RCC 7860 (cell line): Measurements from ENCODE around the gene TCF4.

Experiments
- DNase-seq: peaks from one replicate; pipeline ENCODE4 v3.0.0-alpha.2; 2015; ENCODE audit warnings: low spot score
- FAIRE-seq: peaks from 2 replicates; lab custom pipeline; 2012; peaks lifted over from hg19 to GRCh38; lab: Jason Lieb, UNC

The TCF4 gene

DNA sequence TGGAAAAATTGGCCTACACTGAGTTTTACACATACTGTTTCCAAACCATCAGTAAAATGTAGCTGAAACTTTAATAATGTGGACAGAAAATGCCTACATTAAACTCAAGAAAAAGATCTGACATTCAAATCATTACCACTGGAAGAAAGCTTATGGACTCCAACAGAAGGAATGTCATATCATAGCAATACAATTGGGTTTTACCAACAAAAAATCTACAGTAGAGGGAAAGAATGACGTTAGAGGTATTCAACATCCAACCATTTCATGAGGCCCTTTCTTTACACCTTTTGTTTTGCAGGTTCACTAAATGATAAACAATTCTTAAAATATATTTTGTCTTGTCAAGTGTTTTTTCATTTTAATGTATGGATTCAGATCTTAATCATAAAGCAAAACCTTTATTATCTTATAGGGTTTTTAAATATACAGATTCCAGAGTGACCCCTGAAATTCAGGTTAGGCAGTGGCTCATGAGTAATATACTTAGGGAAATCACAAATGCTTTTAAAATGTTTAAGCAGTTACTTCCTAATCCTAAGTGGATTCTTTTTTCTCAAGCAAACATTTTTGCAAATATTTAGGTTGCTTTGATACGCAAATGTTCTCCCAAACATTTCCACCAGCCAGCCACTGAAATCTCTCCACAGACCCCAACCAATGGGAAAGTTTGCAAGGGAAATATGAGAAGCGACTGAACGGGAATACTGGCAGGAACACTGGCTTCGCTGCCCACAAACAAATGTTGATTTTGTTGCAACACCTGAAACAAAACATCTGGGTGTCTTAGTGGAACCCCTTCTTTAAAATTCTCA lies 168.7 kb downstream of the TCF4 start:
- DNase-seq, result no peak
- FAIRE-seq, result no peak

DNA sequence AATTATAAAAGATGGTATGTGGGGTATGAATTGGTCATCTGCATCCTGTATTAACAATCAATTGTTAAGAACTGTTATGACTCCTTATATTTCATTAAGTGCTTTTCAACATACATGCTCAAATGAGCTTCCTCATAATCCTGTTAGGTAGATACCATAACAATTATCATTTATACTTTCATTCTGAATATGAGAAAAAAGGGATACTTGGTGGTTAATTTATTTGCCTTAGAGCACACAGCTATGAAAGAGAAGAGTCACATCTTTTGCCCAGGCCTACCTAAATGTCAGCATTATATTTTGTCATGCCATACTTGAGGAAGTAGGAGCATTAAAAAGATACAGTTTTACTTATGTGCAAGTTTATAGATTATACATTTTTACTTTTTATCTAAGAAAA lies 169.6 kb downstream of the TCF4 start:
- DNase-seq, result no peak
- no peak for FAIRE-seq

DNA sequence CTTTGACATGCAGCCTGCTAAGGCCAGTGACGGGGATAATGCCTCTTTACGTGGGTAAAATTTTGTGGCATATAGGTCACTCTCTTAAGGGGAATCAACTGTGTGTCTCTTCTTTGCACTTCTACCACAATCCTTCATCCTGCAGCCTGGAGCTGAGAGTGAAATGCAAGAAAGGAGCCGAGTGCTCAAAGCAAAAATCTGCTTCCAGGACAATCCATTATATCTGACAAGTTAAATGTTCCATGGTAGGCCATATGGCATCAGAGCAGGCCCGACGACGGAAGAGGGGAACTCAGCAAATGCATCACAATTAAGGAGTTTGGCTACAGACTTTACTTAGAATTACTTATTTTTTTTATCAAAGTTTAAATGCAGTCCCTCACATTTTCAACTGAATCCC lies 171.2 kb downstream of the TCF4 start:
- FAIRE-seq, result no peak
- DNase-seq, result no peak

DNA sequence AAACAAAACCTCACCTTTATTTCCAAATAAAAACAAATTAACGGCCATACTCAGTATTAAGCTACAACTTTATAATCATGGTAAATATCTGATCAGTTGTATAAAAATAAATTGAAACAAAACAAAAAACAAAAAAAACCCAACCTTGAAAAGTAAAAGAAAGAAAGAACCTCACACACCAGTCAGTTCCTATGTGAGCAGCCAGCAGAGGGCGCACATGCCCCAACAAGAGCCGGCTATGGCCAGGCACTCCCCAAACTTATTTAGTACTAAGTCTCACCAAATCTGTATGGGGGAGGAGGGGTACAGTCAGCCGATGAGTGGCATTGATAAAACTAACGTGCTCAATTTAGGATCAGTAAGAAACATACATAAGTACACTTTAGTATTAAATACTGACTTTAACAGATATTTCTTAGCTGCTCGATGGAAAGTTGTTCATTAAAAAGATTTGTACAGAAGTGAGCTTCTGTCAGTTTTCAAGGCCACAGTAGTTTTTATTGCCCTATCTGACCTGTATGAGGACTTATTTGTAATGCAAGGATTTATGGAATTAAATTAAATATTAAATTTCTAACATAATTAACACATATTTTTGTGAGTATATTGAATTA lies 172.6 kb downstream of the TCF4 start:
- FAIRE-seq (peak; percentile 63), DNase-seq (peak; percentile 23)

DNA sequence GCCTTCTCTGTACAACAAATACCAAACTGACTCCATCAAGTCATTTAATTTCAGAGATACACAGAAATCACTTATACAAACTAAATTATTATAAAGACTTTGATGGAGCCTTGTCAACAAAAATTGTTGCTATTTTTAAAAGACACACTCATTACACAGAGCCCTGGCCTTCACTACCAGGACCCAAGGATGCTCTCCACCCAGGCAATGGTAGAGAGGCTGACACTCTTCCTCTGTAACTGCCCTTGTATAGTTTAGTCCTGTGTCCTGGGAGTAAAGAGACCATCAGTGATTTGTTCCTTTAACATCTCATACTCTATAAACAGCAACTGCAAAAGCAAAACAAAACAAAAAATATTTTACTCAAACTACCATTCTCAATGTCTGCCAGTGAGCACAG lies 173.5 kb downstream of the TCF4 start:
- DNase-seq (no peak), FAIRE-seq (no peak)

DNA sequence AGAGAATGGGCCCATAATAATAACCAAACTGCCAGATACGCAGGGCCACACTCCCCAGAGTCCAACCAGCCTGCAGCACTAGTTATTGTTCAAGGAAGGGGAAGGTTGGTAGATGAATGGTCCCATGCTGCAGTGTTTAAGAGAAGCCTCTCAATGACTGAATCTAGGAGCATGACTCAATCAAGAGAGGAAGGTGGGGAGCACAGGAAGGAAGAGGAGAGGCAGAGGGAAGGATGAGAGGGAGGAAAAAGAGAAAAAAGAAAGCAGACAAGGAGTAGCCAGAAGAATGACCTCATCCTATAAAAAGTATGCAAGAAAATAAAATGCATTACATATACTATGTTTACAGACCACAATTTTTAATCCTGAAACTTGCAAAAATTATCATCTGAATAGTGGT lies 174.5 kb downstream of the TCF4 start:
- no peak for DNase-seq
- no peak for FAIRE-seq

DNA sequence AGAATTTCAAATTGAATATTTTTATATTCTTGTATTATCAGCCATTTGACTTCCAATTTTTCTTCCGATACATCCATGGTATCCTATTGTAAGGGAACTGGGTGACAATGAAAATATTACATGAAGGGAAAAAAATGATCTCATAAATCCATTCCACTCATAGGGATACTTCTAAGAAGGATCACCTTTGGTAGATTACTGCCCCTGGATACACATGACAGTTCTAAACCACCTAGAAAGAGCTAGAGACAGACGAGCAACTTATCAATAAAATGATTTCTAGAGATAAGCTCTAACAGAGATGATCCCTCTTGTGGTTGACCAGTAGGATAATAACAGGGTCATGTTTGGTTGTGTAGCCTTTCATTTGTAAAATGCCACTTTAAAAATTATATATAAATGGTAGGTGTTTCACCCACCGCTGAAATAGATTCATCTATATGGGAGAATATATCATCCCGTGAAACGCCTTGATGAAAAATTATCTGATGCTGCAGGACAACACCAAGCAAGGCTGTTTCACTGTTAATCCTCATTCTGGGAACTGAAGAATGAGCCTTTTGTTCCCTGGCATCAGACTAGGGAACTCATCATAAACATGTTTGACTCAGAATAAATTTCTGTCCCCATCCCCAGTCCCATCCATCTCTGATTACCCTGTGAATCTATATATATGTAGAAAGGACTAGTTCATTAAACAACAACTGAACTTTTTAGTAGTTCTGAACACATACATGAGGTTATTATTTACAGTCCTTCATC lies 180.0 kb downstream of the TCF4 start:
- no peak for FAIRE-seq
- no peak for DNase-seq

DNA sequence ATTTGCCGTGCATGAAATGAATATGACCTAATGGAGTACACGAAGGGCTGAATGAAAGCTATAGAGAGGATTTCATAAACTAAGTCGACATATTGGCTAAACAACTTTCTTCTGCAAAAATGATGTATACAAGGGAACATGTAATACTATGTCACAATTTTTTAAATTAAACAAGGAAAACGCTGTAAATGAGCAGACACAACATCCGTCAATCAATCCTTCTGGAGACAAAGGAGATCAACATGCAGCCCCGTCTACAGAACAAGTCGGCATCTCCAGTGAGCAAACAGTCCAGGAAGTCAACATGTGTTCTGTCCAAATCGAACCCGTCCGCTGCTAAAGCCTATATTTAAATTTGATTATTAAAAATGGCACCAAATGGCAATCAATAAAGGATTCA lies 180.8 kb downstream of the TCF4 start:
- FAIRE-seq (no peak), DNase-seq (no peak)

DNA sequence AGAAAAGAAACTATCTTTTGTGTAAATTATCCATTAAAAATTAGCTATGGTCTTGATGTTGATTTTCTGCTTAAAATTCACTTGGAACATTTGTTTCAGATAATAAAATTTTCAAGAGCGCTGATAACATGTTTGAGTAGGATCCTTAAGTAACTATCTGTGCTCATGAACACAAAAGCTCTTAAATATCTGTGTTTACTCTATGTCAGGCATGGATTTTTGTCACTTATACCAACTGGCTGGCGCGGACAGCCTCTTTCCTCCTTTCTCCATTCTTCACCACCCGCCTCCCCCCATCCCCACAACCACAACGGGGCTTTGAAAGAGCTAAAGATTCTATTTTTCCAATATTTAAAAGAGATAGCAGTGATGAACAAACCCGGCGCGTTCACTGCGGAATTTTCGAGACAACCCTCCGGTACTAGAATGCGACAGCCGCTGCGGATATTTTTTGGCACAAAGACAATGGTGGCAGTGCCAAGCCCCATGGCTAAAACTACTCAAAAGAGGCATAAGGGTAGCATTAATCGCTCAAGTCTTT lies 181.5 kb downstream of the TCF4 start:
- DNase-seq, result no peak
- FAIRE-seq, result no peak

DNA sequence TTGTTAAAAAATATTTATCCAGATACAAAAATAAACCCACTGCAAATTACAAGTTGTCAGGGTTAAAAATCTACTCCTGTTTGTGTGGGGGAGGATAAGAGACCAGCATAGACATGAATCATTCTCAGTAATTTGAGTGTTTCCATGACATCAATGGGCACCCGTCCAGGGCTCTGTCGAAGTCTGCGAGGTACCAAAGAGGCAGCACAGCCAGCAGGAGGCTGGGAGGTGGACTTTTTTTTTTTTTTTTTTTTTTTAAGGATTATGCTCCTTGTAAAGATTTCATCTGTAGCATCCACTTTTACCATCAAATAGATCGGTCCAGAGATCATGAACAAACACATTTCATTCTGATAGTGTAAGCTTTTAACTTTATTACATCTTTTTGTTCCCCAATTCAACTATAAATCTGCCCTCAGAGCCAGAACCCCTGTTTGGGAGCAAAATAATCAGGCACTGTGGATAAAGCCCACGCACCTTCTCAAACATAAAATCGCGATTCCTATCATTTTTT lies 182.0 kb downstream of the TCF4 start:
- peak; percentile 88 for FAIRE-seq
- peak; percentile 79 for DNase-seq

DNA sequence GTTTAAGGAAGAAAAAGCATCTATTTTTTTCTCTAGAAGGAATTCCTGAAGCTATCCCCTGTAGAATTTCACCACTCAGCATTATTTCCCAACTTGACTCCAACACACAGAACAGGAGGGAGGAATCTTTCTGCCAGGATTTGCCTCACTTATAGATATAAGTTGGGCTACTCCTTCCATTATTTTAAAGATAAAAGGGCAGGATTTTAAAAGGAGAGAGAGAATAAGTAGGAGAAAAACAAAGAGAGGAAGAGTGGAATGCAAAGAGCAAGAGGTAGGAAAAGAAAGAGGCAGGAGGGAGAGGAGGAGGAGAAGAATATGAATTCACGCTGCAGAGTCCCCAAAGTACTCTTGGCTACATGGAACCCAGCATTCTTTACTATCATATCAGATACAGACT lies 182.5 kb downstream of the TCF4 start:
- no peak for FAIRE-seq
- no peak for DNase-seq

DNA sequence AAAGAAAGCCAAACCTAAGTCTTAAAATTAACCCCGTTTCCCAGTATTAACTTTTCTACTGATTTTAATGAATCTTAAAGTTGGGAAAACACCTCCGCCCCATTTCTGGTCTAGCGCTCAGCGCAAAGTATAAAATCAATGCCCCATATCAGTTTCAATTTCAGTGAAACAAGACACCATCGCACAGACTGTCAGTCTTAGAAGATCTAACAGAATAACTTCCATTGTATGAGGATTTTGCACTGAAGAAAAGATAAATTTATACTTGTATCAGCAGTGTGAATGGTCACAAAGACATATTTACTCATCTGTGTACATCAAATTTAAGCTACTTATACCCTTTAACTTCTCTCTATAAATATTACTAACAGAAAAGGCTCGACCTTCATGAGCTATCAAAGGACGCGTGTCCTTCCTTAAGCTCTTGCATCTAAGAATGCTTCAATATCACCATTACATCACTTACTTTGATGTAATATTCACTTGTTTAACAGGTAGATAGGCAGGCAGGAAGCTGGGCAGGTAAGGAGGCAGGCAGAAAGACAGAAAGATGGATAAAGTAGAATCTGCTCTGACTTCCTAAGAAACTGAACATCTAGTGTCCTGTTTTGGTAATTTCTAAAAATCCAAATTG lies 183.0 kb downstream of the TCF4 start:
- FAIRE-seq, result no peak
- no peak for DNase-seq

DNA sequence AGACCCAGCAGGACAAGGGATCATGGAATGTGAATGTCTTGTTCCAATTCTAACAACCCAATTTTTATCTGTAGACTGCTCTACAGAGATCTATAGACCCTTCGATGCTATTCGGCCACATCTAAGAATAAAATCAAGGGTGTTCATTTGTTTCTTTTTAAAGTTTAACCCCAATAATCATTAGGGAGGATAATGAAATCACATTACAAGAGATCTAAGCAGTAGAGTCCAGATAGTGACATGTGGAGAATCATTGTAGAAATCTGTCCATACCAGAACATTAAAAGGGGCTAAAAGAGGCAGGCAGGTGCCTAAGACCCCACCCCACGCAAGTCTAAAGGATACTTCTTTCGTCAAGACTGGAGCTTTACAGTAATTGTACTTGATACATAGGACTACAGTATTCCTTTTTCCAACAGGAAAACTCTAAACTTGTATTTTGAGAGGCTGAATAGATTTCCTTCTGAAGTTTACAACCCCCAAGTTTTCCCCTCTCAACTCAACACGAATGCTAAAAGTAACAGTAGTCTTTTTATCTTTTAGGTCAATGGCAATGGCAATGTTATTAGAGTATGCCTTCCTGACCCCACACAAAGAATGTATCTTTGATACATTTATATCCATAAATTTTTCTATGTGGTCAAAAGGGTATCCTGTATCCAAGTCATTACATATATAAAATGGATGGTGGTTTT lies 183.7 kb downstream of the TCF4 start:
- FAIRE-seq (no peak), DNase-seq (no peak)

DNA sequence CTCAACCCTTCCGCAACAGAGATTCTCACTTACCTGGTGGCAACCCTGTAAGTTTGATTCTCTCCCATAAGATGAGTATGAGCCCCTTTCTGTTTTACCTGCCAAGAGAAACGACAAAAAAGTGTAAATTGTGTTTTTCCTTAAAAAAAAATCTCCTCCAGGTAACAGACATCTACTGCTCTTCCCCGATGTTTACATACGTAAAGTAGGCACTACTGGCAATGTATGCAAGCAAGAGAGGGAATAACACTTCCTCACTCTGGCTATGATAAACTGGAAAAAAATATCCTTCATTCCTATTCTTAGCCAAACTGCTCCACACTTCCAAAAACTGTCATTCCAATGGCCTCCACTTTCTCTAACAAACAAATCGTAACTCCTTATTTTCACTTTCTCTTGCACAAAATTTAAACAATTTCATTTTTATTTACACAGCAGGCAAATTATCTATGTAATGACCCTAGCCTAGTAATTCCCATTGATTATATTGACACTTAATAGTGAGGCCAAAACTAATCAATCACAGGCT lies 184.5 kb downstream of the TCF4 start:
- DNase-seq, result no peak
- no peak for FAIRE-seq

DNA sequence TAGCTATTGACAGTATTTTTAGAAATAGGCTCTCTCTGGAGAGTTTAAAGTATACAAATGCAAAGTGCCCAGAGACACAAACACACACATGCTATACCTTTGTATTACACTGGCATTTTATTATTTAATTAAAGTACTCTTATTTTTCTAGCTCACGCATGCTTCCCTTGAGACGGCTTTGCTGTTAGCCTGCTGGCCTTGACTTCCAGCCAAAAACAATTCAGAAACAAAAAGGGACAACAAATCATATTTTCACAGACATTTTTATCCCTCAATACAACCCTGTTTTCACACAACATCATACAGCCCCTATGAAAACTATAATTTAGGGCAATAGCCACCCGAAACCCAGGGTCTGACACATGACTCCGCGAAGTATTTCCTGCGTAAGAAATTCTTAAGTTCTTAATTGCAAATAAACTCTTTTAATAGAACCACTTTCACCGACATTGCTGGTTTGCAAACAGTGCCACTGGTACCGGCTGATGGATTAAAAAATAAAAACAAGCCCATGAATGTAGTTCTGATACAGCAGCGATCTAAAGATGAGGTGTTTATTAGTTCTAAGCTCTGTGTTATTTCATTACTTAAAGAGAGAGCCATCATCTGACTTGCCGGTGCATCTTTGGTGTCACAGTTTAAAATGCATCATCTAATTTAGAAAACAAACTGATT lies 185.1 kb downstream of the TCF4 start:
- DNase-seq, result no peak
- FAIRE-seq, result no peak

DNA sequence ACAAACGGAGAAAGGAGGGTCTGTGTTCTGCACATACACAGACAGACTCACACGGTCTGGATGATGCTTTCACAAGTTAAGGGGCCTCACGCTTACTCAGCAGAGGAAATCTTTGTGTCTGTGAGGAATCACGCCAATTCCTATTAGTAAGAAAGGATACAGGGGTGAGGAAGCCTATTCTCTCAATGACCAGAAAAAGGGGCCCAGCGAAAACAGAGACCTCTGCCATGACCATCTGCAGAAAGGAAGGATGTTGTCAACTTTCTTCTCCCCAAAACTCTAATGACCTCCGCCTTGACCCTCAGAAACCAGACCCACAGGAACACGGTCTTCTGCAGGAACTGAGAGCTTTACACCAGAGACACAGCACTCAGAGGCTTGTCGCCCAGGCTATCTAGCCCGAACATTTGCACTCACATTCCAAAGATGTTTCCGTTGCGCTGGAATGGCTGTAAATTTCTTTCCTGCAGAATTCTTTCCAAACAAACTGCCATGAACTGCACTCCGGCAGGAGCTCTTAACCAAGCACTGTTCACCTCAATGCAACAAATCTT lies 186.3 kb downstream of the TCF4 start:
- FAIRE-seq (no peak), DNase-seq (no peak)

DNA sequence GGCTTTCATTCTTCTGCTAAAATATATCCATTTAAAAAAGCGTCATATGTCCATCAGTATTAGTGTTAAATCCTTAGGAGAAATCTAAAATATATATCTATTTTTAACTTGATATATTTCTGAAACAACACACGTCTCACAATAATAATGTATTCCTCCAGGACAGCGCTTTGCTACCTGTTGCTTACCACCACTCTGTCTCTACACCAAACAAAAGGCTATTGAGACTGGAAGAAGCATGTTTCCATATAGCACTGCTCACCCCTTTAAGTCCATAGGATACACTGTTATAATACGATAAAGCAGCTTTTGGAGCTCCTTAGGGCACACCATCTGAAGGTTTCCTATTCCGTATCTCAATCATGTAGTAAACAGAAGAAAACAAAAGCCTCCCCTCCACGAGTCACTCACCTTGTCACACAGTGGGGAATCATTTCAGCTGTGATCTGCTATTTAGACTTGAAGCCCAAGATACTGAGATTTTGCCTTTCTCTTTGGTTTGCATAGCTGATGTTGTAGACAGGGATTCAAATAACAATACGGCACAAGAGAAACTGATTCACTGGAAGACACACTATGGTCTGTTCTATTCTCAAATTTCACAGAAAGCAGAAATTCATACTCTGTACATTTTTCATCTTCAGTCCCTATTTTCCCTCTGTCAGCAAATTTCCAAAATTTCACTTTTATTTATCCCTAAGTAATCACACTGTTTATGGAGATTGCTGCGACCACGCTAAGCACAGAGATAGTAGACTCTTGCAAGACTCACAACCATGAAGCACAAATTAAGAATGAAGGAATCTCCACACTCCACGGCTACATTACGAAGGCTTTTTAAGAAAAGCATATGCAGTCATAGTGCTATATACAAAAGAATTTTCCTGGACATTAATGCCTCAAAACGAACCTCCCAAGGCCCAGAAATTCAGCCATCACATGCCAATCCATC lies 187.1 kb downstream of the TCF4 start:
- FAIRE-seq (no peak), DNase-seq (no peak)

DNA sequence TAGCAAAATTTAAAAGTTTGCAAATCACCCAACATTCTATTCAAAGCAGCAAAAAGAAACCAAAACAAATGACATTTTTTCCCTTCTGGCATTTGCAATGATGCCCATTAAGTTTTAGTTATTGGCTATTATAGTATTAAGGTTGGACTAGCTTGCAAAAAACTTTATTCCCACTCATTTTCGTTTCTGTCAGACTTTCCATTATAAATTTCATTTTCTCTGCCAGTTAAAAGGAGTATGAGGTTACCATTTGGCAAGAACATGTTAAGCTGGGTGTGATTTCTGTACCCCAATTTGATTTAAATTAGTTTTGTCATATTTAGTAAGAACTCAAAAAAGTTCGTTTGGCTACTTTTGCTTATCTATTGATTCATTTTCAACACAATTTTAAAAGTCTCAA lies 187.9 kb downstream of the TCF4 start:
- DNase-seq, result no peak
- no peak for FAIRE-seq
